Islet precursor cell (in vitro differentiated cells): Measurements from ENCODE around the gene NFIC.

Experiments used
- DNase-seq: peaks from one replicate; pipeline ENCODE4 v3.0.0-alpha.2; 2018

The NFIC gene

GRCh38 chr19:3471954-3472655 lies 105.7 kb downstream of the NFIC start:
- peak; percentile 53 for DNase-seq

GRCh38 chr19:3474010-3474409 lies 107.6 kb downstream of the NFIC start:
- no peak for DNase-seq

DNA sequence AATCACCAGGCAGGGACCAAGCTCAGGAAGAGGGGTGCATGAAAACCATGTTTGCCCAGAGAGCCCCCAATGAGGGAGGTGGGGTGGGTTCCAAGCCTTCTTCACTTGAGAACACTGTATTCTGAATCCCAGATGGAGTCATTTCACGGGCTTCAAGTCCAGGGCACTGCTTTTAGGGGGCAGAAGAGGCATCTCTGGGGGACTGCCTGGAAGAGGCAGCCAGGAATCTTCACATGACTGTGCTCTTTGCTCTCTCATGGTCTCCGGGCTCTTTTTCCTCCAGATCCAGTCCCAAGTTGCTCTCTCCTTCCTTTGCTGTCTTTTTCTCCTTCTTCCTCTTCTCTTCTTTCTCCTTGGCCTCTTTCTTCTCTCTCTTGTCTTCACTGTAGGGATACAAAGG lies 108.2 kb downstream of the NFIC start:
- DNase-seq = no peak

DNA sequence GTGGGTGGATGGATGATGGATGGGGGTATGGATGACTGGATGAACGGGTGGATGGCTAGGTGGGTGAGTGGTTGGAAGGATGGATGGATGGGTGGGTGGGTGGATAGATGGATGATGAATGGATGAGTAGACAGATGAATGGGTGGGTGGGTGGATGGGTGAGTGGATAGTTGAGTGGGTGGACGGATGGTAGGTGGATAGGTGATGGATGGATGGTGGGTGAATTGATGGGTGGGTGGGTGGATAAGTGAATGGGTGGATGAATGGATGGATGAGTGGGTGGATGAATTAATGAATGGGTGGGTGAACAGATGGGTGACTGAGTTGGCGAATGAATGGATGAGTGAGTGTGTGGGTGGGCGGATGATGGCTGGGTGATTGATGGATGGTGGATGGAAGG lies 109.1 kb downstream of the NFIC start:
- no peak for DNase-seq

- no peak for DNase-seq
These were observed 110.4 kb downstream of the NFIC start for GRCh38 chr19:3476830-3477229.

- DNase-seq = no peak
These were observed 111.1 kb downstream of the NFIC start for GRCh38 chr19:3477506-3477905.

GRCh38 chr19:3477951-3478350 lies 111.6 kb downstream of the NFIC start:
- no peak for DNase-seq

GRCh38 chr19:3478409-3479176 lies 112.2 kb downstream of the NFIC start:
- DNase-seq = no peak

DNA sequence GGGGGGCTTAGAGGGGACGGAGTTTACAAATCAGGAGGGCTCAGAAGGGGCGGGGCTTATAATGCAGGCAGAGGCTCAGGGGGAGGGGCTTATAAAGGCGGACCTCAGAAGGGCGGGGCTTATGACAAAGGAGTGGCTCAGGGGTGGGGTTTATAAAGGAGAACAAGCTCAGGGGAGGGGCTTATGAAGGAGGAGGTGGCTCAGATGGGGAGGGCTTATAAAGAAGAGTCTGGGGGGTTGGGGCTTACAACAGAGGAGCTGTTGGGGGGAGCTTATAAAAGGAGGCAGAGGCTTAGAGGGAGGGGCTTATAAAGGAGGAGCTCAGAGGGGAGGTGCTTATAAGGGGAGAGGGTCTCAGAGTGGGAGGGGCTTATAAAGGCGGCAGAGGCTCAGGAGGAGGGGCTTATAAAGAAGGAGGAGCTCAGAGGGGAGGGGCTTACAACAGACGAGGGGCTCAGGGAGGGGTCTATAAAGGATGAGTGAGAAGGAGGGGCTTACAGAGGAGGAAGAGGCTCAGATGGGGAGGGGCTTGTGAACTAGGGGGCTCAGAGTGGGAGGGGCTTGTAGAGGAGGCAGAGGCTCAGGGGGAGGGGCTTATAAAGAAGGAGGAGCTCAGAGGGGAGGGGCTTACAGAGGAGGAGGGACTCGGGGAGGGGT lies 112.9 kb downstream of the NFIC start:
- peak; percentile 51 for DNase-seq

DNA sequence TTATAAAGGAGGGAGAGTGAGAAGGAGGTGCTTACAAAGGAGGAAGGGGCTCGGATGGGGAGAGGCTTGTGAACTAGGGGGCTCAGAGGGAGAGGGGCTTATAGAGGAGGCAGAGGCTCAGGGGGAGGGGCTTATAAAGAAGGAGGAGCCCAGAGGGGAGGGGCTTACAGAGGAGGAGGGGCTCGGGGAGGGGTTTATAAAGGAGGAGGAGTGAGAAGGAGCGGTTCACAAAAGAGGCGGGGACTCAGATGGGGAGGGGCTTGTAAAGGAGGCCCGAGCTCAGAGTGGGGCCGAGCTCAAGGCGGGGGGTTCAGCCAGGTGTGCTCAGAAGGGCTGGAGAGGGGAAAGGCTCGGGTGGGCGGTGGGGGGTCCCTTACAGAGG lies 113.4 kb downstream of the NFIC start:
- no peak for DNase-seq

DNA sequence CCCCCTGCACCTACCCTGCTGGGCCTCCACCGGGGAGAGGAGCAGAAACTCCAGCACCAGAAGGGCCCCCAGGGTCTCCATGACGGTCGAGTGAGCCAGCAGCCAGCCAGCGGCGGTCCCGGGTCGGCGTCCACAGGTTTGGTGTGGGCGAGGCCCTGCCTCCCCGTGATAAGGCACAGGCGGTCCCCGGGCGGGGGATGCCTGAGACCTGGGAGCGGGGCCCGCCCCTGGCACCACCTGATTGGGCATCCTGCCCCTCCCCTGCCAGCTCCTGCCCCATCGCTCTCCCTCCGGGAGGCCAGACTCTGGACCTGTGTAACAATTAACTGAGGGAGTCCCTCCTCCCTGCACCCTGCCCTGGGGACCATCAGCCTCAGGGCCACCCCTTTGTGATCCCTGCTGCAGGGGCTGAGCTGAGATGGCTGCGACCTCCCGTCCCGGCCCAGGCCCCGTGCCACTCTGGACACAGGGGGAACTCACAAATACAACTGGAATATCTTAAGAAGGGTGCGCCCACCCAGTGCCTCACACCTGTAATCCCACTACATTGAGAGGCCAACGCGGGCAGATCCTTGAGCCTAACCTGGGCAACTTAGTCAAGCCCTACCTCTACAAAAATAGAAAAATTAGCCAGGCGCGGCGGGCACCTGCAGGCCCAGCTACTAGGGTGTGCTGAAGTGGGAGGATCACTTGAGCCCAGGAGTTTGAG lies 114.2 kb downstream of the NFIC start, which contains the start of gene SMIM24:
SMIM24 (minus strand) TSS at position 143 of the 709 bp plus-strand sequence; CDS start at position 81, 62 bp downstream.
- no peak for DNase-seq

DNA sequence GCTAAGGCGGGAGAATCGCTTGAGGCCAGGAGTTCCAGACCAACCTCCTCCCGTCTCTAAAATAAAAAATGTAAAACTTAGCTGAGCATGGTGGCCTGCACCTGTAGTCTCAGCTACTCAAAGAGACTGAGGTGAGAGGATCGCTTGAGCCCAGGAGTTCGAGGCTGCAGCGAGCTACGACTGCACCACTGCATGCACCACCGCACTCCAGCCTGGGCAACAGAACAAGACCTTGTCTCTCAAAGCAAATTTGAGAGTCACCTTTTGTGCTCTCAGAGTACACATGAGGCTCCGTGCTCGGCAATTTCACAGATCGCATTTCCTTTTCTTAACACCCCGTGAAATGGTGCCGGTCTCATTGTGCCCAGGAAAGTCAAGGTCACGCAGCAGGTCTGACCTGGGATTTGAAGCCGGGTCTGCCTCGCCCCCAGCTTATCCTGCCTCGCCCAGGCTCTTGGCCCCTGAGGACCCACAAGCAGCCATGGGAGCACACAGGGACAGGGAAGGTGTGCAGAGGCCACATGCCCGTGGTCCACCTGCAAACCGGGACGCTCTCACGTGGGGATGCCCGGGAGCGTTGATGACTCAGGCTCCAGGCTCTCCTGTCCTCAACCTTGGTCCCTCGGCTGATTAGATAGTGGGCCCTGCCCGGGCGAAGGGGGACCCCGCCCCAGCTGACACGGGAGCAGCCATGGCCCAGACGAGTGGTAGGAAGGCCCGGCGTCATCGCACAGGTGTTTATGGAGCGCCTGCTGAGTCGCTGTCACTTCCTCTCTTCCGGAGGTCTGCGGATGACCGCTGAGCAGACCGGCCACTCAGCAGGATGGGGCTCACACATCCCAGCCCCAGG lies 115.1 kb downstream of the NFIC start:
- no peak for DNase-seq

DNA sequence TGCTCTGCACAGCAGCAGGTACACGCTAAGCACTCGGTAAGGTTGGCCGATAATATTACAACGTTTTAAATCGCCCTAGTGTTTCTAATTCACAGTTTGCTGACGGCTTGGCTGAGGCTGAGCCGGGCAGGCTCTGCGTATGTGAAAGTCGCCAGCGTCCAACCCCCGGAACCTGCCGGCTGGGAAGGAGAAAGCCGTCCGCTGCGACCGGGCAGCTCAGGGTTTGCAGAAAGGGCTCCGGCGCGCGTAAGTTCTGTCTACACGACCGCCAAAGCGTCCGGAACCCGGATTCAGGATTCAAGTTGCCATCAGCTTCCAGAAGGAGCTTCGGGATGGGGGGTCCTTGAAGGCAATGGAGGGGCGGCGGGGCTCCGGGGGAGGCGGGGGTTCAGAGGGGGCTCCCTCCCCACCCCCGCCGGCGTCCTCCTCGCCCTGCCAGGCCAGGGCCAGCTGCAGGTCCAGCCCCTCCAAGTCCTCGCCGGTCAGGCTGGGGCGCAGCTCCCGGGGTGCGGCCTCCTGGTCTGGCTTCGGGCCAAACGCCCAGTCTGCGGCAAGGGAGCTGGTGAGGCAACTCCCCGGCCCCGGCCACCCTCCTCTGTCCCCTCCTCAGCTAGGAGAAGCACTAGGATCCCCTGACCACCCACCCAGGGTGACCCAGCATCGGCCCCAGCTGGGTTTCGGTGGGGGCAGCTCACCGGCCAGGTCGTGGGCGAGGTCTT lies 116.3 kb downstream of the NFIC start:
- no peak for DNase-seq

GRCh38 chr19:3483226-3483628 lies 116.8 kb downstream of the NFIC start, which contains the start of gene SMIM44:
TSS of gene SMIM44 (minus strand) at chr19:3483441. CDS start at chr19:3483403, 38 bp downstream.
- DNase-seq = no peak

DNA sequence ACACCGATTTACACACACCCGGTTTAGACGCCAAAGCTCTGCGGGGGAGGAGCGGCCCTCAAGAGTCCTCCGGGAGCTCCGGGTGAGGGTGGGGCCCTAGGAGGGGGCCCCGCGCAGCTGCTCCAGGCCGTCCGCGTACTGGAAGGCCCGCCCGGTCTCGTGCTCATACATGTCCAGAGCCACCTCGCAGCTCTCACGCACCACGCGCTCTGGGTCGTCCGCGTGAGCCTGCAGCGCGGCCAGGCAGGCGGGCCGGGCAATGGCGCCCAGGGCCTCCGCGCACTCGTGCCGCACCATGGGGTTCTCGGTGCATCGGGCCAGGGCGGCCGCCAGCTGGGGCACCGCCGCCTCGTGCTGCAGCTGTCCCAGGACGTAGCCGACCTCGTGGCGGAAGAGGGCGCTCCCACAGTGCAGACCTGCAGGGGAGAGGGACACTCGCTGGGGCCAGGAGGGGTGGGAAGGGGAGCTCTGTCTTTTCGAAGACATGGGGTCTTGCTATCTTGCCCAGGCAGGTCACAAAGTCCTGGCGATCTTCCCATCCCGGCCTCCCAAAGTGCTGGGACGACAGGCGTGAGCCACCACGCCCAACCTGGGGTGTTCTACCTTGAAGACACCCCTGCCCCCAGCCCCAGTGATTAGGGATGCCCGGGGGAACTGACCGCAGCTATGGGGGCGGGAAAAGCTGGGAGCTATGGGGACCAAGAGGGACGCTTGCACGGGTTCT lies 125.2 kb downstream of the NFIC start:
- DNase-seq = no peak

DNA sequence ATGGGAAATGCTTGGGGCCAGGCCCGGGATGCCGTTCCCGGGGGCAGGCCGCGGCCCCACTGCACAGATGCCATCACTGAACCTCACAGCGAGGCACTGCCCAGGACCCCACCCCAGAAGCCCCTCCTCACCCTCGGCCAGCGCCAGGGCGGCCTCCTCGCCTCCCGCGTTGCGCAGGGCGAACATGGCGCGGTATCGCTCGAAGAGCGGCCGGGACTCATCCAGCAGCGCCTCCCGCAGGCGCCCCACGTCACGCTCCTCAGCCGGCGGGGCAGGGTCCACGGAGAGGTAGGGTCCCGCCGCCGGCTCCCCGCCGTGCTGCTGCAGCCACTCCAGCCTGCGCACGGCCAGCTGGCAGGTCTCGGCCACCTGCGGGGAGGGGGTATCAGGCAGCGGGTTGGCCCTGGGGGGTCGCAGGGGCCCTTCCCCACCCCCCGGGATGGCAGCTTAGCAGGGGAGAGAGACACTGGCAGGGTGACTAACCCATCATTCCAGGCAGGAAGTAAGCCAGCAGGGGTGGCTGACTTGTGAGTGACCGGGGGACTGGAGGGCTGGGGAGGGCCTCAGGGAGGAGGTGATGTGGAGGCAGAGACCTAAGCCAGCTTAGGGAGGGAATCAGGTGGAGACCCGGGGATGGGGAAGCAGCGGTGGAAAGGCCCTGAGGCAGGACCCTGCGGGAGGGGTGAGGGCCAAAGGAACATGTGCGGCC lies 125.9 kb downstream of the NFIC start:
- DNase-seq = no peak

DNA sequence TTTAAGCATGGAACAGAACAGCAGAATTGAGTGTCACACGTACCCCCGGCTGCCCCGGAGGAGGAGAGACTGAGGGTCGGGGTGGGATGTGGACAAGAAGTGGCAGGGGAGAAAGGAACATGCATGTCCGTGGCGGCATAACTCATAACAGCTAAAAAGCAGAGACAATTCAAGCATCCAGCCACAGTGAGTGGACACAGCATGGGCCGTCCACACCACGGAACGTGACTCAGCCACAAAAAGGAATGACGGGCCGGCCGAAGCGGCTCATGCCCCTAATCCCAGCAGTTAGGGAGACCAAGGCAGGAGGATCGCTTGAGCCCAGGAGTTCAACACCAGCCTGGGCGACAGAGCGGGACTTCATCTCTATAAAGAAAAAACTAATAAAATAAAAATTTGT lies 126.5 kb downstream of the NFIC start:
- no peak for DNase-seq

DNA sequence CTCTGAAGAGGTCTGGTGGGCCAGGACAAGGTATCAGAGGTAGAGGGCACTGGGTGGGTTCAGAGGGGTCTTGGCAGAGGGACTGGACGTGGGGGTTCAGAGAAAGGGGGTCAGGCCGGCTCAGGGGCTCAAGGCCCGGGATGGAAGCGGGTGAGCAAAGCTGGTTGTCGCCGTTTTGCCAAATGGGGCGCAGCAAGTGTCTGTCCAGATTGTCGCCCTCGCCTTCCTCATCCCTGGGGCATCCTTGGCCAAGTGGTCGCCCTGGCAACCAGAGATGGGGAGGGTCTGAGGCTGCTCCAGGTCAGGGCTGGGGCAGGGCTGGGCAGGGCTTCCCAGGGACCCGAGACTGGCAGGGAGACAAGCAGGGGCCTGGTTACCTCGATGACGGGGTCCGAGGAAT lies 127.3 kb downstream of the NFIC start:
- DNase-seq = no peak

DNA sequence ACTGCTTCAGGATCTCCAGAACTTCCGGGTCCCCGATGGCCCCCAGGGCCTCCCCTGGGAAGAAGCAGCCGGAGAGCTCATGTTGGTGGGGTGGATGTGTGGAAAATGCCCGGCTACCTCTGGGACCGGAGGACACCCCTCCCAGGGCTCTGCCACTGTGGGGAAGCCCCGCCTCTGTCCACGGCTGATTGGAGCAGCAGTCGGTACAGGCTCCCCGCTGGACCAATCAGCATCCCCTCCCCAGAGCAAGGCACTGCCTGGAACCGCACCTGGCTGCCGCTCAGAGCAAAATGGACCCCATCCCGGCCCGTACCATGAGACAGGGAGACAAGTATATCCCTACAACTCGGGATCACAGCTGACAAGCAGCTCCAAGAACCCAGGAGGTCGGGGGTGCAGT lies 127.7 kb downstream of the NFIC start:
- peak; percentile 73 for DNase-seq

- DNase-seq = peak; percentile 51
These were observed 128.2 kb downstream of the NFIC start for GRCh38 chr19:3494559-3494958.
